Measurements from ENCODE around the gene ARHGEF26.

The ARHGEF26 gene

GRCh38 chr3:154250291-154250690 is 129.1 kb downstream of the ARHGEF26 start:
- no peak for DNase-seq

GRCh38 chr3:154251610-154252009 is 130.4 kb downstream of the ARHGEF26 start:
- no peak for DNase-seq

- DNase-seq = peak in 50 of 51 donors; percentile 3 to 95 (median 70)
Observed at GRCh38 chr3:154252759-154253638, 131.8 kb downstream of the ARHGEF26 start.

- DNase-seq = no peak
Observed at GRCh38 chr3:154254527-154254926, 133.3 kb downstream of the ARHGEF26 start.

GRCh38 chr3:154273381-154273780 is 152.2 kb downstream of the ARHGEF26 start:
- DNase-seq = no peak

GRCh38 chr3:154274348-154274747 is 153.2 kb downstream of the ARHGEF26 start:
- no peak for DNase-seq

- no peak for DNase-seq
Observed at GRCh38 chr3:154275292-154275691, 154.1 kb downstream of the ARHGEF26 start.

GRCh38 chr3:154275965-154276364 is 154.8 kb downstream of the ARHGEF26 start:
- no peak for DNase-seq

GRCh38 chr3:154280161-154280560 is 159.0 kb downstream of the ARHGEF26 start:
- no peak for DNase-seq

GRCh38 chr3:154285221-154285620 is 164.0 kb downstream of the ARHGEF26 start:
- no peak for DNase-seq

- no peak for DNase-seq
Observed at GRCh38 chr3:154290187-154290586, 169.0 kb downstream of the ARHGEF26 start.

GRCh38 chr3:154294016-154294415 is 172.8 kb downstream of the ARHGEF26 start:
- DNase-seq = peak in 4 of 51 donors; percentile 1 to 3 (median 2)

- DNase-seq = no peak
Observed at GRCh38 chr3:154301561-154301960, 180.4 kb downstream of the ARHGEF26 start.

GRCh38 chr3:154304116-154304786 is 183.1 kb downstream of the ARHGEF26 start:
- no peak for DNase-seq

- DNase-seq = no peak
Observed at GRCh38 chr3:154304936-154305335, 183.7 kb downstream of the ARHGEF26 start.

GRCh38 chr3:154307363-154307762 is 186.2 kb downstream of the ARHGEF26 start:
- DNase-seq = no peak

Measured in hypothalamus (tissue), 51 donors.